Urinary bladder (tissue), 4 donors: ENCODE measurements around the gene PPM1D. TPM values are rescaled to one million over a fixed set of nuclear protein-coding genes. Genes with fewer than 3 reads are reported as not detected.
A peak's percentile ranks its signal among the peaks of the same experiment; 100 is the strongest.

Experiments used
- DNase-seq: peaks from one replicate; pipeline ENCODE4 v3.0.0-alpha.2; 2015; ENCODE audit errors: extremely low spot score
- H3K27ac ChIP-seq: one replicate; pipeline ENCODE4 v1.5.1; 2013; ENCODE audit warnings: low read depth, mild to moderate bottlenecking, moderate library complexity
- H3K36me3 ChIP-seq: one replicate; pipeline ENCODE4 v1.6.1; 2013; ENCODE audit warnings: mild to moderate bottlenecking, moderate library complexity; ENCODE audit not compliant: insufficient read depth
- H3K4me1 ChIP-seq: one replicate; pipeline ENCODE4 v1.6.1; 2013; ENCODE audit warnings: mild to moderate bottlenecking, moderate library complexity; ENCODE audit not compliant: insufficient read depth
- H3K4me3 ChIP-seq: one replicate; pipeline ENCODE4 v1.5.1; 2013; ENCODE audit warnings: low read depth, low read length
- WGBS: extraction: QIAGEN DNeasy Blood & Tissue Kit; methylation state at CpG from one replicate; pipeline ENCODE4 v1.1.7; 2013; 5-methylcytosine and 5-hydroxymethylcytosine counted together
- polyA plus RNA-seq: library from polyadenylated mRNA; stranded (reverse); fragments of 200-250 nt; gene quantifications from one replicate; pipeline ENCODE4 v1.2.3, GENCODE V29; 2013
- total RNA-seq: library from RNA; depleted of rRNA; stranded (reverse); fragments of >200 nt; gene quantifications from one replicate; pipeline ENCODE4 v1.2.3, GENCODE V29; 2014
- donor health status: healthy with polysubstance abuse.
- donor health status: healthy.

PPM1D gene
- total and polyA plus RNA-seq, 2 donors = 11.2 to 17.0 TPM

DNA sequence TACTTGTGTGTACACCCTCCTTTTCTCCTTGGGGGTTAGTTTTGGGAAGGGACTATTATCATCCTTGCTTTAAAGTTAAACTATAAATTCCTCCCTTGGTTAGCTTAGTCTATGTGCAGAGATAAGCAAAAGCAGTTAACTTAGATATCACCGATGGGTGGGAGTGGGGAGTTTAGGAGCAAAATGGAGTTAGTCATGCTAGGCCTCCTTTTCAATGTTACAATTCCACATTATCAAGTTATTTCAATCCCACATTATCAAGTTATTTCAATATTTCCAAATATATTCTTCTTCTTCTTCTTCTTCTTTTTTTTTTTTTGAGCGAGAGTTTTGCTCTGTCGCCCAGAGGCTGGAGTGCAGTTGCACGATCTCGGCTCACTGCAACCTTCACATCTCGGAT is 76.0 kb downstream of the PPM1D start:
- Histone ChIP-seq H3K4me3 (no peak overlapping the region), H3K4me1 (peaks cover 2% of the 10 kb centered on the region), H3K27ac (no peak overlapping the region), H3K36me3 (no peaks in the 10 kb centered on the region)
- DNase-seq = no peak
- WGBS = 90% methylated on average over 6 of the region's 6 CpGs

DNA sequence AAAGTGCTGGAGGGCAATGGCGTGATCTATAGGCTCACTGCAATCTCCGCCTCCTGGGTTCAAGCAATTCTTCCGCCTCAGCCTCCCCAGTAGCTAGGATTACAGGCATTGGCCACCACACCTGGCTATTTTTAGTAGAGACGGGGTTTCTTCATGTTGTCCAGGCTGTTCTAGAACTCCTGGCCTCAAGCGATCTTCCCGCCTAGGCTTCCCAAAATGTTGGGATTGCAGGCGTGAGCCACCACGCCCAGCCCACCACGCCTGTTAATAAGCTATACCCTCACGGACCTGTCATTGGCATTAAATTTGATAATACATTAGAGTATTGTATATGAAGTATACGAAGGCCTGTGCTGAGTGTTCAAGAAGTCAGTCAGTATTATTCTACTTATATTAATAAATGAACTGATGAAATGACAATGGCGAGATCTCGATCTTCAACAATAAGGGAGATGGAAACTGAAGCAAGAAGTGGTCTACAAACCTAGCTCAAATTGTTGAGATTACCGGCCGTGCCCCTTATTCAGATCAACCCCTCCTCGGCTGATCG is 76.8 kb downstream of the PPM1D start:
- no peak for DNase-seq
- peak overlapping the region; percentile 67 for H3K4me3 ChIP-seq
- peaks cover 2% of the 10 kb centered on the region for H3K4me1 ChIP-seq
- H3K36me3 ChIP-seq = no peaks in the 10 kb centered on the region
- 30% methylated on average over 17 of the region's 17 CpGs for WGBS
- H3K27ac ChIP-seq = no peak overlapping the region

DNA sequence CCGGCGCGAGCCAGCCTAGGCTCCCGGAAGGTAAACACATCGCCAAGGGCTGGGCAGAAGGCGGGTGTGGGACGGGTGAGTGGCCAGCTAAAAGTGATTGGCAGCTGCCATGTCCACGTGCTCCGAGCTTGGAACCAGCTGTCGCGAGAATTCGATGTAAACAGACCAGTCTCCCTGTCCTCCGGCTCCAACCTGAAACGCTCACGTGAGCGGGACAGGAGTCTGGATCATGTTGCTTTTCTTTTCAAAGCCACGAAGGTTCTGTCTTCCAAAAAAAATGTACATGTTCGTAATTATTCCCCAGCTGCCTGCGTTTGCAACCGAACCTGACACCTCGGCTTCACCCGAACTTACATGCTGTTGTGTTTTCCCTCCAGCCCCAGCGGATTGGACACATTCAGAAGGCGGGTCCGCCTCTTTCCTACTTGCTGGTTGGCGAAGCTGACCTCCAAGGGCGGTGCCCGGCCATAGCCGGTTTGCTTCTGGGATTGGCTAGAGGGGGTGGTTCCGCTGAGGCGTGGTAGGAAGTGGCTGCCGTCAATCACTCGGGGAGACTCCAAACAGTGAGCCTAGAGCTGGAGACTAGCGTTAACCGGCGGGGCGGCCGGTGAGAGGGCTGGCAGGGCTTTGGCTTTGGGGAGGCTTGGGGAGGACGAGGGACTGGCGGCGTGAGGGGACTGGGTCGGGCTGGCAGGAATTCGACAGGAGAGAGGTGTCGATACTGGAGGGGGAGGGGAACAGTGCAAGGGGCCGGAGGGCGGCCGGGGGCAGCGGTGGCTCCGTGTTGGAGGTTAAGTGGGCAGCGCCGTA is 77.5 kb downstream of the PPM1D start, which contains the start of gene BCAS3:
TSS of gene BCAS3 (plus strand) at position 544 of the 810 bp plus-strand sequence.
- Histone ChIP-seq H3K36me3 (no peaks in the 10 kb centered on the region), H3K4me1 (peaks cover 2% of the 10 kb centered on the region), H3K27ac (peak within 1 kb of the TSS; percentile 71), H3K4me3 (peak within 1 kb of the TSS; percentile 67)
- DNase-seq = peak; percentile 98
- under 1% methylated on average over 51 of the region's 51 CpGs for WGBS

DNA sequence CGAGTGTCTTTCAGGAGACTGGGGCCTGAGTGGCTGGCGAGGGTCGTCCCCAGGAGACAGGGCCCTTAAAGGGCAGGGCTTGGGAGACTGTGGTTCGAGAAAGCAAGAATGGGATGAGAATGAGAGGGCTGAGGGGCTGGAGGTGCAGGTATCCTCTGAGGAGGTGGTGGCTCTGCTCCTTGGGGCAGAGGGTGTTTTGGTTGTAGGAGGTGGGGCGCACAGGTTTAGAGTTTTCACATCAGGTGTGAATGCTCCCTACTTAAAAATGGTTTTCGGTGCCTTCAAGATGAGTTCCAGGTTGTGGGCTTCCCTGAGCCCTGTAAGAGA is 78.1 kb downstream of the PPM1D start:
- H3K27ac ChIP-seq = no peak overlapping the region
- peaks cover 2% of the 10 kb centered on the region for H3K4me1 ChIP-seq
- H3K4me3 ChIP-seq = peak overlapping the region; percentile 67
- DNase-seq = no peak
- 3% methylated on average over 6 of the region's 6 CpGs for WGBS
- no peaks in the 10 kb centered on the region for H3K36me3 ChIP-seq

DNA sequence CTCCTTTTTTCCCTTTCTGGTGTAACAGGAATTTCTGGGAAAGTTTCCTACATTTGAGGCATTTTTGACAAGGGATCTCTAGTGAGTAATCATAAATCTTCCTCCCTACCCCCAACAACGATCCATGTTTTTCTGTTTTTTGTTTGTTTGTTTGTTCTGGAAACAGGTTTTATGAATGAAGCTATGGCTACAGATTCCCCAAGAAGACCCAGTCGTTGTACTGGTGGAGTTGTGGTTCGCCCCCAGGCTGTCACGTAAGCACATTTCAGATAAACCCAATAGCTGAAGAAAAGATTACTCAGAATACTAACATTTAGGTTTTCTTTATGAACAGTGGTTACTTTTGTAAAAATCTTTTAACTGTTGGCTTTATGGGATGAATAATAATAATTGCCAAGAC is 79.3 kb downstream of the PPM1D start:
- DNase-seq = no peak
- Histone ChIP-seq H3K4me1 (peaks cover 2% of the 10 kb centered on the region), H3K36me3 (no peaks in the 10 kb centered on the region), H3K4me3 (no peak overlapping the region), H3K27ac (no peak overlapping the region)
- 87% methylated on average over 4 of the region's 4 CpGs for WGBS

DNA sequence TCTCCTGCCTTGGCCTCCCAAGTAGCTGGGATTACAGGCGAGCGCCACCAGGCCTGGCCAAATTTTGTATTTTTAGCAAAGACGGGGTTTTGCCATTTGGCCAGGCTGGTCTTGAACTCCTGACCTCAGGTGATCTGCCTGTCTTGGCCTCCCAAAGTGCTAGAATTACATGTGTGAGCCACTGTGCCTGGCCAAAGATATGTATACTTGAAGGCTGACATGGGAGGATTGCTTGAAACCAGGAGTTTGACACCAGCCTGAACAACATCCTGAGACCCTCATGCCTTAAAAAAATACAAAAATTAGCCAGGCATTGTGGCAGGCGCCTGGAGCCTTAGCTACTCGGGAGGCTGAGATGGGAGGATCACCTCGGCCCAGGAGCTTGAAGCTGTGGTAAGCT is 80.8 kb downstream of the PPM1D start:
- WGBS = 97% methylated on average over 6 of the region's 6 CpGs
- H3K4me1 ChIP-seq = peaks cover 2% of the 10 kb centered on the region
- no peaks in the 10 kb centered on the region for H3K36me3 ChIP-seq
- no peak overlapping the region for H3K4me3 ChIP-seq
- DNase-seq = no peak
- no peak overlapping the region for H3K27ac ChIP-seq

DNA sequence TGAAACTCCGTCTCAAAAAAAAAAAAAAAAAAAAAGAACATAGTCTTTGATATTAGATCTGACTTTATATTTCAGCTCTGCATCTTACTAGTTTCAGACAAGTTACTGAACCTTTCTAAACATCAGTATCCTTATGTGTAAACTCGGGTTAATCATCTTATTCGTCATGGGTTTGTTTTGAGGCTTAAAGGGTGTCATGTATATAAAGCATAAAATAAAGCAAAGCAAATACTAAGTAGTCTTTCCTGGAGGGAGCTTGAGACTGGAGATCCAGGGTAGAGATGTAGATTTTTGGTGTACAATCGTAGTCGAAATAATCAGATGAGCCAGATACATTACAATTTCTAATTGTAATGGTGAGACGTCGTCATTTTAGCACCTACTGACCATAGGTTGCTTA is 85.4 kb downstream of the PPM1D start:
- no peak overlapping the region for H3K4me3 ChIP-seq
- H3K27ac ChIP-seq = no peak overlapping the region
- H3K4me1 ChIP-seq = no peaks in the 10 kb centered on the region
- DNase-seq = no peak
- 97% methylated on average over 6 of the region's 7 CpGs for WGBS
- H3K36me3 ChIP-seq = no peaks in the 10 kb centered on the region

DNA sequence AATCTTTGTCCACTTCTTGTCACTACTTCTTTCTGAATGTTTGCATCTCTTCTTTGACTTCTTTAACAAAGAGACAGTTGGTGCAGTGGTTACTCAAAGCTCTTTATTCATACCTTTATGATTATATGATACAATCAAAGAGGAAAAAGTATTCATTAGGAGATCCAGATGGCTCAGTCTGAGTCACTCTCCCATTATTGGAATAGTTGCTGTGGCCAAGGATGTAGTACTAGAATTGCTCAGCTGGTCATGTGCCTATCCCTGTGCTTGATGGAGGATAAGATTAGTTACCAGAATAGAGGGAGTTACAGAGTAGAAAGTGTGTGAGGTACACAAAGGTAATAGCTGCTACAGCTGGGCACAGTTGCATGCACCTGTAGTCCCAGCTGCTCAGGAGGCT is 96.0 kb downstream of the PPM1D start:
- no peak overlapping the region for H3K4me3 ChIP-seq

DNA sequence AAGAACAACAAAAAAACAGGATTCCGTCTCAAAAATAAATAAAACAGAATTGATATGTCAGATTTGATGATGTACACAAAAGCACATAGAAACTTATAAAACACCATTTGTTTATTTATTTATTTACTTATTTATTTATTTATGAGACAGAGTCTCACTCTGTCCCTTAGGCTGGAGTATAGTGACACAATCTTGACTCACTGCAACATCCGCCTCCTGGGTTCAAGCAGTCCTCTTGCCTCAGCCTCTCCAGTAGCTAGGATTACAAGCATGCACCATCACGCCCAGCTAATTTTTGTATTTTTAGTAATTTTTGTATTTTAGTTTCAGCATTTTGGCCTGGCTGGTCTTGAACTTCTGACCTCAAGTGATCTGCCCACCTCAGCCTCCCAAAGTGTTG is 99.1 kb downstream of the PPM1D start:
- H3K4me3 ChIP-seq = no peak overlapping the region
- H3K36me3 ChIP-seq = no peaks in the 10 kb centered on the region
- no peak overlapping the region for H3K27ac ChIP-seq
- WGBS = 82% methylated on average over 3 of the region's 3 CpGs
- no peaks in the 10 kb centered on the region for H3K4me1 ChIP-seq
- DNase-seq = no peak

More for the DNA sequence above, 96.0 kb downstream of the PPM1D start:
- Histone ChIP-seq H3K27ac (no peak overlapping the region), H3K4me1 (no peaks in the 10 kb centered on the region), H3K36me3 (peaks cover 2% of the 10 kb centered on the region)
- no peak for DNase-seq

DNA sequence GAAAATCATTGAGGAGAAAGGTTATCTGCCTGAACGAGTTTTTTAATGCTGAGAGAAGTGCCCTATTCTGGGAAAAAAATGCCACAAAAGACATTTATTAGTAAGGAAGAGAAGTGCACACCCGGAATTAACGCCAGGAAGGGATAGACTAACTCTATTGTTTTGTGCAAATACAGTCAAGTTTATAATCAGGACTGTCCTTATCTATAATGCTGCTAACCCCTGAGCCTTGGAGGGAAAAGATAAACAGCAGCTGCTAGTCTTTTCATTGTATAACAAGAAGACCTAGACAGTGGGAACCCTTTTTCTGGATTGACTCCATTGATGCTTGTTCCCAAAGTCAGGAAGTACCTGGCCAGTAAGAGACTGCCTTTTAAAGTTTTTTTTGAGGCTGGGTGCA is 104.2 kb downstream of the PPM1D start:
- no peak overlapping the region for H3K27ac ChIP-seq
- no peaks in the 10 kb centered on the region for H3K36me3 ChIP-seq
- DNase-seq = no peak
- 32% methylated on average over 3 of the region's 3 CpGs for WGBS
- no peaks in the 10 kb centered on the region for H3K4me1 ChIP-seq
- no peak overlapping the region for H3K4me3 ChIP-seq

DNA sequence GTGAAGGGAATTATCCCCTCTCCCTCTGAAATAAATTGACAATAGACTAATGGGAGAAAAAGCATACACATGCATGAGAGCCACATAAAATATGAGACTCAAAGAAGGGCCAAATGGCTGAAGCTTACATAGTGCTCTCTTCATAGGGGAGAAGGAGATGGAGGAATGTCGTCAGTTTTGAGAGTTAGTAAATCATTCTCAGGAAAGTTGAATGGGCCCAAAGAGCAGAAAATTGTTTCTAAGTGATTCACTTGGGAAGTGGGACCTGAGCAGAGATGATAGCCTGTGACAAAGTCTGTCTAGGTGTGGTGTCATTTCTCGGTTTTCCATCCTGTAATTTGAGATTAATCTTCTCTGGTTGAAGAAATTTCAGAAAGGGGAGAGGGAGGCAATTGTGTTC is 112.7 kb downstream of the PPM1D start:
- Histone ChIP-seq H3K4me1 (no peaks in the 10 kb centered on the region), H3K4me3 (no peak overlapping the region), H3K36me3 (no peaks in the 10 kb centered on the region), H3K27ac (no peak overlapping the region)
- 87% methylated on average over 2 of the region's 2 CpGs for WGBS
- DNase-seq = no peak

DNA sequence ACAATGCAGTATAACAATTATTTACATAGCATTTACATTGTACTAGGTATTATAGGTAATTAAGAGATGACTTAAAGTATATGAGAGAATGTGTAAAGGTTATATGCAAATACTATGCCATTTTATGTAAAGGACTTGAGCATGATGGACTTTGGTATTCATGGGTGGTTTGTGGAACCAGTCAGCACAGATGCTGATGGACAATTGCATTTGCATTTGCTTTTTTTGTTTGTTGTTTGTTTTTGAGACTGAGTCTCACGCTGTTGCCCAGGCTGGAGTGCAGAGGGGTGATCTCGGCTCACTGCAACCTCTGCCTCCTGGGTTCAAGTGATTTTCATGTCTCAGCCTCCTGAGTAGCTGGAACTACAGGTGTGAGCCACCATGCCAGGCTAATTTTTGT is 113.6 kb downstream of the PPM1D start:
- WGBS = 98% methylated on average over 2 of the region's 2 CpGs

More for the DNA sequence above, 113.6 kb downstream of the PPM1D start:
- no peak for DNase-seq
- Histone ChIP-seq H3K36me3 (no peaks in the 10 kb centered on the region), H3K4me1 (no peaks in the 10 kb centered on the region), H3K4me3 (no peak overlapping the region), H3K27ac (no peak overlapping the region)
